HEK293 (cell line): Measurements from ENCODE around the gene ZNF20.

Experiments
- BCL6B ChIP-seq: fragments of 450-650 bp; formaldehyde crosslinking; IDR thresholded peaks from 2 replicates; pipeline ENCODE4 v1.5.1; 2017; ENCODE audit warnings: missing biosample characterization, missing genetic modification characterization
- KLF9 ChIP-seq: fragments of 450-650 bp; formaldehyde crosslinking; IDR thresholded peaks from 2 replicates; pipeline ENCODE4 v1.5.1; 2016; ENCODE audit warnings: missing biosample characterization, missing genetic modification characterization, low read depth
- MZF1 ChIP-seq: fragments of 450-650 bp; formaldehyde crosslinking; IDR thresholded peaks from 2 replicates; pipeline ENCODE4 v1.5.1; 2017; ENCODE audit warnings: missing biosample characterization, missing genetic modification characterization, borderline replicate concordance
- SCRT2 ChIP-seq: fragments of 450-650 bp; formaldehyde crosslinking; IDR thresholded peaks from 2 replicates; pipeline ENCODE4 v1.5.1; 2016; ENCODE audit warnings: missing biosample characterization, missing genetic modification characterization
- SP3 ChIP-seq: fragments of 450-650 bp; formaldehyde crosslinking; IDR thresholded peaks from 2 replicates; pipeline ENCODE4 v1.5.1; 2016; ENCODE audit warnings: missing biosample characterization, missing genetic modification characterization
- TCF7L2 ChIP-seq: IDR thresholded peaks from 2 replicates; pipeline ENCODE4 v1.6.1; 2011; ENCODE audit warnings: low read depth, mild to moderate bottlenecking, inconsistent platforms, low read length, moderate library complexity, borderline replicate concordance
- ZBTB6 ChIP-seq: fragments of 450-650 bp; formaldehyde crosslinking; IDR thresholded peaks from 2 replicates; pipeline ENCODE4 v1.5.1; 2017; ENCODE audit warnings: missing biosample characterization, missing genetic modification characterization
- ZFP69B ChIP-seq: fragments of 450-650 bp; formaldehyde crosslinking; IDR thresholded peaks from 2 replicates; pipeline ENCODE4 v1.5.1; 2016; ENCODE audit warnings: missing biosample characterization, missing genetic modification characterization
- ZNF133 ChIP-seq: fragments of 450-650 bp; formaldehyde crosslinking; IDR thresholded peaks from 2 replicates; pipeline ENCODE4 v1.5.1; 2016; ENCODE audit warnings: missing biosample characterization, missing genetic modification characterization
- ZNF16 ChIP-seq: fragments of 450-650 bp; formaldehyde crosslinking; IDR thresholded peaks from 2 replicates; pipeline ENCODE4 v1.5.1; 2016; ENCODE audit warnings: low read depth, missing biosample characterization, missing genetic modification characterization
- ZNF223 ChIP-seq: fragments of 450-650 bp; formaldehyde crosslinking; IDR thresholded peaks from 2 replicates; pipeline ENCODE4 v1.5.1; 2016; ENCODE audit warnings: missing biosample characterization, missing genetic modification characterization
- ZNF23 ChIP-seq: fragments of 450-650 bp; formaldehyde crosslinking; IDR thresholded peaks from 2 replicates; pipeline ENCODE4 v1.5.1; 2016; ENCODE audit warnings: missing biosample characterization, missing genetic modification characterization, borderline replicate concordance
- ZNF239 ChIP-seq: fragments of 450-650 bp; formaldehyde crosslinking; IDR thresholded peaks from 2 replicates; pipeline ENCODE4 v1.5.1; 2016; ENCODE audit warnings: missing biosample characterization, missing genetic modification characterization
- ZNF24 ChIP-seq: fragments of 450-650 bp; formaldehyde crosslinking; IDR thresholded peaks from 2 replicates; pipeline ENCODE4 v1.5.1; 2016; ENCODE audit warnings: missing biosample characterization, missing genetic modification characterization
- ZNF26 ChIP-seq: fragments of 450-650 bp; formaldehyde crosslinking; IDR thresholded peaks from 2 replicates; pipeline ENCODE4 v1.5.1; 2016; ENCODE audit warnings: missing biosample characterization, missing genetic modification characterization
- ZNF292 ChIP-seq: fragments of 450-650 bp; formaldehyde crosslinking; IDR thresholded peaks from 2 replicates; pipeline ENCODE4 v1.5.1; 2016; ENCODE audit warnings: low read depth, missing biosample characterization, missing genetic modification characterization, borderline replicate concordance
- ZNF391 ChIP-seq: fragments of 450-650 bp; formaldehyde crosslinking; IDR thresholded peaks from 2 replicates; pipeline ENCODE4 v1.5.1; 2016; ENCODE audit warnings: low read depth, missing biosample characterization, missing genetic modification characterization, borderline replicate concordance
- ZNF433 ChIP-seq: fragments of 450-650 bp; formaldehyde crosslinking; IDR thresholded peaks from 2 replicates; pipeline ENCODE4 v1.5.1; 2016; ENCODE audit warnings: missing biosample characterization, missing genetic modification characterization, low read depth
- ZNF488 ChIP-seq: fragments of 450-650 bp; formaldehyde crosslinking; IDR thresholded peaks from 2 replicates; pipeline ENCODE4 v1.5.1; 2016; ENCODE audit warnings: missing biosample characterization, missing genetic modification characterization
- ZNF513 ChIP-seq: fragments of 450-650 bp; IDR thresholded peaks from 2 replicates; pipeline ENCODE4 v1.5.1; 2018; ENCODE audit warnings: missing biosample characterization, missing genetic modification characterization
- ZNF596 ChIP-seq: fragments of 450-650 bp; IDR thresholded peaks from 2 replicates; pipeline ENCODE4 v1.5.0; 2018; ENCODE audit warnings: missing biosample characterization, mild to moderate bottlenecking, missing genetic modification characterization, moderate library complexity
- ZNF610 ChIP-seq: fragments of 450-650 bp; formaldehyde crosslinking; IDR thresholded peaks from 2 replicates; pipeline ENCODE4 v1.5.1; 2016; ENCODE audit warnings: missing biosample characterization, missing genetic modification characterization, borderline replicate concordance
- ZNF654 ChIP-seq: fragments of 450-650 bp; formaldehyde crosslinking; IDR thresholded peaks from 2 replicates; pipeline ENCODE4 v1.5.1; 2016; ENCODE audit warnings: low read depth, missing biosample characterization, missing genetic modification characterization
- ZNF660 ChIP-seq: fragments of 450-650 bp; IDR thresholded peaks from 2 replicates; pipeline ENCODE4 v1.5.1; 2018; ENCODE audit warnings: missing biosample characterization, mild to moderate bottlenecking, missing genetic modification characterization
- ZNF677 ChIP-seq: fragments of 450-650 bp; IDR thresholded peaks from 2 replicates; pipeline ENCODE4 v1.5.0; 2018; ENCODE audit warnings: missing biosample characterization, mild to moderate bottlenecking, missing genetic modification characterization, moderate library complexity
- ZNF692 ChIP-seq: fragments of 450-650 bp; formaldehyde crosslinking; IDR thresholded peaks from 2 replicates; pipeline ENCODE4 v1.5.1; 2016; ENCODE audit warnings: missing biosample characterization, missing genetic modification characterization
- ZNF777 ChIP-seq: fragments of 450-650 bp; formaldehyde crosslinking; IDR thresholded peaks from 2 replicates; pipeline ENCODE4 v1.5.1; 2017; ENCODE audit warnings: missing biosample characterization, missing genetic modification characterization, borderline replicate concordance
- ZNF830 ChIP-seq: fragments of 450-650 bp; IDR thresholded peaks from 2 replicates; pipeline ENCODE4 v1.5.0; 2018; ENCODE audit warnings: missing biosample characterization, missing genetic modification characterization, low read depth, mild to moderate bottlenecking, moderate library complexity
- ZSCAN23 ChIP-seq: fragments of 450-650 bp; formaldehyde crosslinking; IDR thresholded peaks from 2 replicates; pipeline ENCODE4 v1.5.1; 2016; ENCODE audit warnings: missing biosample characterization, missing genetic modification characterization
- ZSCAN4 ChIP-seq: fragments of 450-650 bp; formaldehyde crosslinking; IDR thresholded peaks from 2 replicates; pipeline ENCODE4 v1.5.1; 2017; ENCODE audit warnings: missing biosample characterization, missing genetic modification characterization

ZNF20 gene

GRCh38 chr19:12156223-12157058 is 16.3 kb upstream of the ZNF20 start, which contains the start of gene ZNF625 (continued):
- TF ChIP-seq SP3 (tag by site-specific recombination) (peak; percentile 65), ZFP69B (tag by site-specific recombination) (no peak), ZNF596 (tag by site-specific recombination) (no peak), ZNF16 (tag by site-specific recombination) (no peak), ZNF830 (tag by site-specific recombination) (no peak), SCRT2 (peak; percentile 62), ZNF488 (tag by site-specific recombination) (no peak), KLF9 (tag by site-specific recombination) (peak; percentile 65), ZNF777 (tag by site-specific recombination) (no peak), ZNF391 (no peak), ZNF24 (tag by site-specific recombination) (no peak), ZNF692 (tag by site-specific recombination) (peak; percentile 74), ZNF513 (tag by site-specific recombination) (peak; percentile 74), ZNF610 (tag by site-specific recombination) (peak; percentile 35; the same call in 1 of the 2 replicates), ZNF133 (no peak), ZNF239 (tag by site-specific recombination) (no peak), ZNF433 (no peak), ZNF26 (tag by site-specific recombination) (no peak), ZSCAN4 (no peak), ZNF660 (tag by site-specific recombination) (0 out of 2 replicates have a peak, but pooled peaks have one; percentile 26), ZNF677 (tag by site-specific recombination) (no peak), TCF7L2 (no peak), ZNF223 (tag by site-specific recombination) (no peak), BCL6B (no peak), MZF1 (0 out of 2 replicates have a peak, but pooled peaks have one; percentile 36), ZNF654 (tag by site-specific recombination) (no peak), ZNF292 (tag by site-specific recombination) (no peak), ZBTB6 (tag by site-specific recombination) (peak; percentile 62; the same call in 1 of the 2 replicates), ZNF23 (tag by site-specific recombination) (no peak), ZSCAN23 (no peak)
